PFSK-1 (cell line): Measurements from ENCODE around the gene SLC24A5.

Source experiments
- FOXP2 ChIP-seq: optimal IDR thresholded peaks from 2 replicates; pipeline ENCODE3; 2011; ENCODE audit warnings: borderline replicate concordance, control low read depth, inconsistent platforms; ENCODE audit not compliant: insufficient read depth; ENCODE audit errors: extremely low read length, extremely low read depth
- POLR2AphosphoS5 ChIP-seq: IDR thresholded peaks from 2 replicates; pipeline ENCODE4 v1.6.1; 2012; ENCODE audit warnings: low read depth, mild to moderate bottlenecking, control low read depth, low read length, moderate library complexity
- SIN3A ChIP-seq: IDR thresholded peaks from 2 replicates; pipeline ENCODE4 v1.6.1; 2012; ENCODE audit warnings: mild to moderate bottlenecking, low read length, moderate library complexity, borderline replicate concordance; ENCODE audit not compliant: insufficient read depth
- TAF1 ChIP-seq: IDR thresholded peaks from 2 replicates; pipeline ENCODE4 v1.6.1; 2012; ENCODE audit warnings: low read length, control low read depth, borderline replicate concordance; ENCODE audit not compliant: insufficient read depth
- TF ChIP-seq, protein P1 (sequence below), 2 experiments: IDR thresholded peaks; 2 replicates each; pipeline versions ENCODE4 v1.6.1 to v1.8.0; 2011 to 2012; ENCODE audit warnings: low read depth in 2 of 2, low read length in 2 of 2, control low read depth in 1 of 2, inconsistent platforms in 1 of 2, mild to moderate bottlenecking in 1 of 2, moderate library complexity in 1 of 2; ENCODE audit not compliant: insufficient read depth in 1 of 2

The SLC24A5 gene

DNA sequence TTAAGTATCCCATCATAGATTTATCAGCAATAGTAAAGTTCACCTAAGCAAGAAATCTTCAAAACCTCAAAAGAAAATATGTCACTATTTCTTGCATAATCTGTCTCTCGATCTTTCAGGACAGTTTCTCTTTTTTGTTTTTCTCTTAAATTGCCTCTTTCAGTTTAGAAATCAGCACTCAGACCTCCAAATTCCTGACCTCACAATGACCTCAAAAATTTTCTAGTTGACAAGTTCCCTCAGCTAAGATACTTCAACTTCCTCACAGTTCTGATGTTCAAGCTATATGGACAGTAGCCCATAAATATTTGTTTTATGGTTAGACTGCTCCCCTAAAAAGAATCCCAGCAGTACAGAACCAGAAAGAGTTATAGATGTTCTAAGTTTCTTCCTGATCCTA, 24.1 kb downstream of the SLC24A5 start:
- TF ChIP-seq SIN3A (no peak), POLR2AphosphoS5 (no peak), FOXP2 (no peak), TAF1 (no peak)
- TF ChIP-seq, protein P1, sequence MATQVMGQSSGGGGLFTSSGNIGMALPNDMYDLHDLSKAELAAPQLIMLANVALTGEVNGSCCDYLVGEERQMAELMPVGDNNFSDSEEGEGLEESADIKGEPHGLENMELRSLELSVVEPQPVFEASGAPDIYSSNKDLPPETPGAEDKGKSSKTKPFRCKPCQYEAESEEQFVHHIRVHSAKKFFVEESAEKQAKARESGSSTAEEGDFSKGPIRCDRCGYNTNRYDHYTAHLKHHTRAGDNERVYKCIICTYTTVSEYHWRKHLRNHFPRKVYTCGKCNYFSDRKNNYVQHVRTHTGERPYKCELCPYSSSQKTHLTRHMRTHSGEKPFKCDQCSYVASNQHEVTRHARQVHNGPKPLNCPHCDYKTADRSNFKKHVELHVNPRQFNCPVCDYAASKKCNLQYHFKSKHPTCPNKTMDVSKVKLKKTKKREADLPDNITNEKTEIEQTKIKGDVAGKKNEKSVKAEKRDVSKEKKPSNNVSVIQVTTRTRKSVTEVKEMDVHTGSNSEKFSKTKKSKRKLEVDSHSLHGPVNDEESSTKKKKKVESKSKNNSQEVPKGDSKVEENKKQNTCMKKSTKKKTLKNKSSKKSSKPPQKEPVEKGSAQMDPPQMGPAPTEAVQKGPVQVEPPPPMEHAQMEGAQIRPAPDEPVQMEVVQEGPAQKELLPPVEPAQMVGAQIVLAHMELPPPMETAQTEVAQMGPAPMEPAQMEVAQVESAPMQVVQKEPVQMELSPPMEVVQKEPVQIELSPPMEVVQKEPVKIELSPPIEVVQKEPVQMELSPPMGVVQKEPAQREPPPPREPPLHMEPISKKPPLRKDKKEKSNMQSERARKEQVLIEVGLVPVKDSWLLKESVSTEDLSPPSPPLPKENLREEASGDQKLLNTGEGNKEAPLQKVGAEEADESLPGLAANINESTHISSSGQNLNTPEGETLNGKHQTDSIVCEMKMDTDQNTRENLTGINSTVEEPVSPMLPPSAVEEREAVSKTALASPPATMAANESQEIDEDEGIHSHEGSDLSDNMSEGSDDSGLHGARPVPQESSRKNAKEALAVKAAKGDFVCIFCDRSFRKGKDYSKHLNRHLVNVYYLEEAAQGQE (IDR thresholded peaks at IDR 0.05; ENCODE audit: insufficient read depth in 1 of 2, low read depth in 2 of 2, low read length in 2 of 2) = no peak

DNA sequence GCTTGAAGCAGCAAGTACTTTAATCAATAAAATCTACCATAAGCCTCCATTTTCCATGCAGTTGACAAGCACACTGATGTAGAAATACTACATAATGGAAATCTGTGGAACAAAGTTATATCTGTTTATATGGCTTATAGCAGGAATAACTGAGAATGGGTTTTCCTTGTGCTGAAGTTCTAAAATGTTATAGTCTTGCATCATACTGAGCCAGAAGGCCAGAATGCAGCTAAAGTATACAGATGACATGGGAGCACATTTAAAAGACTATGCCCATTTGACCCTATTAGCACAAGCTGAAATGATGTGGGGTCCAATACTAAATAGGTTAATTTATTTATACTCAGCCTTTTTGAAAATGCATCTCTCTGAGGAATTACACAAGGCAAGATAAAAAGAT, 25.1 kb downstream of the SLC24A5 start:
- TF ChIP-seq FOXP2 = no peak
- no peak for TF ChIP-seq SIN3A
- TF ChIP-seq TAF1 = no peak
- no peak for TF ChIP-seq POLR2AphosphoS5
- TF ChIP-seq, protein P1 (IDR thresholded peaks at IDR 0.05; ENCODE audit: insufficient read depth in 1 of 2, low read depth in 2 of 2, low read length in 2 of 2) = no peak

DNA sequence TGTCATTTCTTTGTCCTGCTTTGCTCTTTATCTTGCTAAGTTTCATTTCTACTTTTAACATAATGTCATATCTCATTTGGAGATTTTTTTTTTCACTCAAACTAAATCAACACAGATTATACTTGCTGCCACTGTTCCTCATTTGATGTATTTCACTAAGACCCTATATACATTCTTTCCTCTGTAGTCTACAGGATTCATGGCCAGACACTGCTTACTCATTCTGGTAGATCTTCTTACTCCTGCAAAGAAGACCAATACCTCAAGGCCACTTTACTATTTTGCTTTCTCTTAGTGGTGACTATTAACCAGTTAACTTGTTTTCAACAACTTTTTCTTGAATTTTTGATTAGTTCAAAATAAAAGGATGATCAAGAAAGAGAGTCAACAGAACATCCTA, 26.6 kb downstream of the SLC24A5 start:
- TF ChIP-seq TAF1 (no peak), FOXP2 (no peak), POLR2AphosphoS5 (no peak), SIN3A (no peak)
- TF ChIP-seq, protein P1 (IDR thresholded peaks at IDR 0.05; ENCODE audit: insufficient read depth in 1 of 2, low read depth in 2 of 2, low read length in 2 of 2) = no peak

DNA sequence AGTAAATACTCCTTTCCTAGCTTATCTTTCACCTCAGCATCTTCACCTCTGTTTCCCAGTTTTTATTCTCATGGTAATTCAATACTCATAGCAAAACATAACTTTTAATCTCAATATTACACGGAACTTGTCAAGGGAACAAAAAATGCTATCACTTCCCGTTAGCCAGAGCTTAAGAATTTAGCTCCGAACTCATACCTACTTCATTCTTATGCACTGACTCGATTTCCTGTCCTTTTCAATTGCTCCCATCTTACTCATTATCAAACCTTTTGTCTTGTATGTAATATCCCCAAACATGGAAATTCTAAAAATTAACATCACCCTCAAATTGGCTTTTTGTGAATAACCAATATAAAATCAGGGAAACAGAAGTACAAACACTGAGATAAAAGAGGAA, 29.1 kb downstream of the SLC24A5 start:
- TF ChIP-seq, protein P1 (IDR thresholded peaks at IDR 0.05; ENCODE audit: insufficient read depth in 1 of 2, low read depth in 2 of 2, low read length in 2 of 2) = no peak
- no peak for TF ChIP-seq POLR2AphosphoS5
- TF ChIP-seq FOXP2 = no peak
- TF ChIP-seq SIN3A = no peak
- no peak for TF ChIP-seq TAF1

DNA sequence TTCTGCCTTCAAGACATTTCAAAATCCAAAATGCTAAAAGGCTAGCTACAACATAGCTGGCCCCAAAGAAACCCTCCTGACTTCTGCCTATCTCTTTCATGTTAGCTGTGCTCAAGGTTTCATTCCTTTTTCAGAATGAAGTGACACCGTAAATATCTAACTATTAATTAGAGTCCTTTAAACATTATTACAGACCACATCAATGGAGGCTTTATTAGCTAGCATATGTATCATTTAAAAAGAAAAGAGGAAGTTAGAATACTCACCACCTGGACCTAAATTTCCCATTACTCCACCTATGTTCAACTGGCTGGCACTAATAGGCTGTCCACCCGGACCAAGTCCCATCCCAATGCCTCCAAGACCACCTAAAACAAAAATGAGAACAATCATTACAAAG, 32.7 kb downstream of the SLC24A5 start:
- TF ChIP-seq SIN3A (no peak), FOXP2 (no peak), TAF1 (no peak), POLR2AphosphoS5 (no peak)
- TF ChIP-seq, protein P1 (IDR thresholded peaks at IDR 0.05; ENCODE audit: insufficient read depth in 1 of 2, low read depth in 2 of 2, low read length in 2 of 2) = no peak
